Brain microvascular endothelial cell (primary cell): ENCODE data around the gene TNP1.

ENCODE experiments used
- DNase-seq: peaks from one replicate; pipeline ENCODE4 v3.0.0-alpha.2; 2020
- H3K27ac ChIP-seq: fragments of 250-450 bp; sonication (Bioruptor Pico); 2 replicates; pipeline ENCODE4 v1.5.1; 2020; ENCODE audit warnings: mild to moderate bottlenecking, moderate library complexity
- H3K27me3 ChIP-seq: fragments of 250-450 bp; sonication (Bioruptor Pico); replicated peaks from 2 replicates; pipeline ENCODE4 v1.5.1; 2020; ENCODE audit warnings: mild to moderate bottlenecking
- H3K36me3 ChIP-seq: fragments of 250-450 bp; sonication (Bioruptor Pico); replicated peaks from 2 replicates; pipeline ENCODE4 v1.5.1; 2020; ENCODE audit warnings: mild to moderate bottlenecking
- H3K4me3 ChIP-seq: 2 replicates; pipeline ENCODE4 v1.5.1; 2011; ENCODE audit warnings: low read depth, mild to moderate bottlenecking, control low read depth, low read length, moderate library complexity
- CTCF ChIP-seq: IDR thresholded peaks from 2 replicates; pipeline ENCODE4 v1.5.1; 2011; ENCODE audit warnings: low read depth, mild to moderate bottlenecking, moderate library complexity, low read length, control low read depth, inconsistent platforms; ENCODE audit errors: missing control alignments
- in situ Hi-C: cut with HindIII; loops from 2 replicates; pipeline ENCODE4 v1.10.0; 2017; ENCODE audit warnings: low sequenced_read_pairs, low pct_ligation_motif_present

Gene TNP1

GRCh38 chr2:216866515-216867095, 6.7 kb upstream of the TNP1 start:
- Histone ChIP-seq H3K27ac (no peak overlapping the region), H3K4me3 (no peak overlapping the region), H3K27me3 (no peaks in the 10 kb centered on the region), H3K36me3 (no peaks in the 10 kb centered on the region)
- in situ Hi-C loops, result no loop called here
- TF ChIP-seq CTCF, result no peak
- no peak for DNase-seq

GRCh38 chr2:216865658-216866057, 5.8 kb upstream of the TNP1 start:
- no peak for TF ChIP-seq CTCF
- no peaks in the 10 kb centered on the region for H3K36me3 ChIP-seq
- H3K4me3 ChIP-seq, result no peak overlapping the region
- H3K27me3 ChIP-seq, result no peaks in the 10 kb centered on the region
- DNase-seq, result no peak
- no peak overlapping the region for H3K27ac ChIP-seq
- in situ Hi-C loops, result no loop called here

DNA sequence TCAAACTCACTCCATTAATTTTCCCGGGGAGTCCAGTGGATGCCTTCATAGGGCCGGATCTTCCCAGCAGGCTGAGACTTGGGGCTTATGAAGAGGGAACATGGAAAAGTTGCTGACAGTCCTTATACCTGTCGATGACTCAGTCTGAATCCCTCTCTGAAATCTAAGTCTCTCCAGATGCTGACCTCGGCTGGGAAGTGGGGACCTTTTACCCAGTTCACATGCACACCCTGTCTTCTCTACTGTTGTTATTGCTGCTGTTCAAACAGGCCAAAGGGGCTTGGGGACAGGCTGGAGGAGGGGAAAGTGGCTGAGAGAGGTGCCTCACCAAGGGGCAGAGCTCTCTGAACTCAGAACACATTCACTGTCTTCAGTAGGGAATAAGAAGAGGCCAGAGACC, 4.1 kb upstream of the TNP1 start:
- Histone ChIP-seq H3K27ac (no peak overlapping the region), H3K27me3 (no peaks in the 10 kb centered on the region), H3K4me3 (no peak overlapping the region), H3K36me3 (no peaks in the 10 kb centered on the region)
- in situ Hi-C loops, result no loop called here
- no peak for DNase-seq
- TF ChIP-seq CTCF, result no peak

DNA sequence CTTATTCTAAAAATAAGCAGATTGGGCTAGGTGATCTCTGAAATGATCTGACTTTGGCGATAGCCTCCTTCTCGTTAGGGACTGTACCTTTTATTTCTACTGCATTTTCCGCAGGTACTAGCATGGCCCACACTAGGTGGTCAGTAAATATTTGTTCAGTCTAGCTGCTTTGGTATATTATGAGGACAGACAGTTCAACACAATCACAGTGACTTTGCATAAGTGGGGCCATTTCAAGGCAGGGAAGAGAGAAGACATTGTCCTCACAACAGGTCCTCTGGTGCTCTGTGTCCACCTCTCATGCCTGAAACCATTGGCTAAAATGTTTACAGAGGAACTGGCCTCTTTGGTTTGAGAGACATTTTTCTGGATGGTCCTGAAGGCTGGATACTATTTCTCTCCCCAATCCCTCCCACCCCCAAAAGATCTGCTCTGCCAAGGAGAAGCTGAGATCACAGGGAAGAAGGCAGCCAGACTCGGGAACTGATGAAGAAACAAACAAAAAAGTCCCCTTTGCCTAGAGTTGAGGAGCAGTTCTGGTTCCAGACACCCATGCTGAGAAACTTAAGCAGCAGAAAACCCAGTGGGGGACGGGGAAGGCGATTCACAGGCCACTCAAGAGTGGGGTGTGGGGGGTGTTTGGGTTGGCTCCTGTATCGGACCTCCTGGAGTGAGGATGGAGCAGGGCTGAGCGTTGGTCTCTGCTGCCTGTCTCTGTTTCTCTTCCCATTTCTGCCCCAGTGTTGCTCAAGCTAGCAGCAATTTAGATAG, 2.9 kb upstream of the TNP1 start:
- no peak for TF ChIP-seq CTCF
- Histone ChIP-seq H3K27me3 (no peaks in the 10 kb centered on the region), H3K36me3 (no peaks in the 10 kb centered on the region), H3K27ac (no peak overlapping the region), H3K4me3 (no peak overlapping the region)
- no peak for DNase-seq
- in situ Hi-C loops, result no loop called here

DNA sequence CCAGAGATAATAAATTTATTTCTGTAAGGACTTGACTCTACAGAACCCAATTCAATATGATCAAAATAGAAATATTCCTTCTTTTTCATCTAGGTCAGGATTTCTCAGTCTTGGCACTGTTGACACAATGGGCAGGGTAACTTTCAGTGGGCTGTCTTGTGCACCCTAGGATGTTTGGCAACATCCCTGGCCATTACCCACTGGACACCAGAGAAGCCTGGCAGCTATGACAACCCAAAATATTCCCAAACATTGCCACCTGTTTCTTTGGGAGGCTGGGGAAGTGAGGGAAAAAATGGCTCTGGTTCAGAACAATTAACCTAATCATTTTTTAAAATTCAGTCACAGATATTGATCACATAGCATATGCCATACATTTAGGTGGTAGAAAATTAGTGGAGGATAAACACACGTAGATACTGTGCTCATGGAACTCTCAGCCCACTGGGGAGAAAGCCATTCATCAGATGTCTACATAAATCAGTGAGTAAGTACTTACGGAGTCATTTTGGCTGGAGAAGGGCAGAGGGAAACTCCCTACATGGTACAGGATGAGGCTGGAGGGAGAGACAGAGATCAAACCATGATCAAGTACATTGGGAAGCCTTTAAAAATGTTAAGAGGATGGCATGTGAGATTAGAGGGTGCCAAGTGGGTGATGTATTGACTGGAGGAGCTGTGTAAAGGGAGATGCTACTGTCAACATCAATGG, 718 bp upstream of the TNP1 start:
- H3K4me3 ChIP-seq, result no peak overlapping the region
- TF ChIP-seq CTCF, result no peak
- in situ Hi-C loops, result no loop called here
- H3K27ac ChIP-seq, result no peak overlapping the region
- no peaks in the 10 kb centered on the region for H3K27me3 ChIP-seq
- no peaks in the 10 kb centered on the region for H3K36me3 ChIP-seq
- DNase-seq, result no peak
